Activated naive CD4-positive, alpha-beta T cell treated with anti-CD3 and anti-CD28 coated beads, Interleukin-2, amount 50 U/mL, for 72 hours (primary cell): ENCODE results near the gene ALDH3B2. TPM values are rescaled to one million over a fixed set of nuclear protein-coding genes. Genes with fewer than 3 reads are reported as not detected.

ENCODE experiments used
- ATAC-seq, 2 donors: fragments of 150-1000 bp; cut with Tn5 transposase; 2 replicates each; pipeline ENCODE4 v1.10.0; 2021; ENCODE audit warnings: mild to moderate bottlenecking in 2 of 2, moderate library complexity in 2 of 2
- DNase-seq, 2 donors: peaks; one replicate each; pipeline ENCODE4 v3.0.0; 2021 to 2022; ENCODE audit warnings: low spot score in 2 of 2
- H3K27ac Mint-ChIP-seq, 2 donors: one replicate each; pipeline ENCODE4 v1.8.0; 2022; ENCODE audit warnings: mild to moderate bottlenecking in 2 of 2, mixed read lengths in 2 of 2
- H3K36me3 Mint-ChIP-seq, 2 donors: one replicate each; pipeline ENCODE4 v1.8.0; 2022; ENCODE audit warnings: mixed read lengths in 2 of 2
- H3K9me3 Mint-ChIP-seq, 2 donors: one replicate each; pipeline ENCODE4 v1.8.0; 2022; ENCODE audit warnings: mixed read lengths in 2 of 2
- total RNA-seq, 2 donors: library from RNA; stranded (reverse); gene quantifications; one replicate each; pipeline ENCODE4 v1.2.3, GENCODE V29; 2022

The ALDH3B2 gene
- total RNA-seq, 2 donors from 2014 or later = not detected

DNA sequence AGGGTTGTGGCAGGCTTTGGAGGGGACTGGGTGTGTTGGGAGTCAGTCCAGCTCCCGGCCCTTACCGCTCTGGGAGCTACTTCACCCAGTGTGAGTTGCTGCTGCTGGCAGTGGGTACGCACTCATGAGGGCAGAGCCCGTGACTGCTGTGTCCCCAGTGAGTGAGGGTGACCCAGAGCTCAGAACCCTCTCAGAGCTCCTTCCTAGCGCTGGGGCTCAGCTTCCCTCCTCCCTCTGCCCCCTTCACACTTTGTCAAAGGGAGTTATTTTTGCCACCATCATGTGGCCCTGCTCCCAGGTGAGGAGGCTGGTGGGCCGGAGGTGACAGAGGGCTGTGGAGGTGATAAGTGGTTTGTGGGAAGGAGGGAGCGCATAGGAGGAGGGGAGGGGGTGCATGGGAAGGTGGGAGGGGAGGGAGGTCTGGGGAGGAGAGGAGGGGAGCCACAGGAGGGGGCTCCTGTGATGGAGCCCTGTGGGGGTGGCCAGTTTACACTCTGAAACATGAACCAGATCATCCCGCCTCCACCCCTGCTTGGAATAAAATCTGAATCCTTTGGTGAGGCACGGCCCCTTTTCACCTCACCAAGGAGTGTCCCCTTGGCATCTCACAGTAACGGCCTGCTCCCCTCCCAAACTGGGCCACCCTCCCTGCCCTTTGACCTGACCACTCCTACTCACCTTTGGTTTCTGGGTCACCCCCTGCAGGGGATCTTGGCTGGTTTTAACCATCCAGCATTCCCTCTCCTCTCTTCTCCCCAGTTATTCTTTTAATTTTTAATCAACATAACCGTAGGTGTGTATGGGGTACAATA is 57.8 kb downstream of the ALDH3B2 start:
- Mint-ChIP-seq H3K9me3 (no peaks in the 10 kb centered on the region), H3K36me3 (no peaks in the 10 kb centered on the region), H3K27ac (peak overlapping the region; percentile 44 to 98)
- DNase-seq (no peak), ATAC-seq (peak in 1 of 2 donors; percentile 2)

DNA sequence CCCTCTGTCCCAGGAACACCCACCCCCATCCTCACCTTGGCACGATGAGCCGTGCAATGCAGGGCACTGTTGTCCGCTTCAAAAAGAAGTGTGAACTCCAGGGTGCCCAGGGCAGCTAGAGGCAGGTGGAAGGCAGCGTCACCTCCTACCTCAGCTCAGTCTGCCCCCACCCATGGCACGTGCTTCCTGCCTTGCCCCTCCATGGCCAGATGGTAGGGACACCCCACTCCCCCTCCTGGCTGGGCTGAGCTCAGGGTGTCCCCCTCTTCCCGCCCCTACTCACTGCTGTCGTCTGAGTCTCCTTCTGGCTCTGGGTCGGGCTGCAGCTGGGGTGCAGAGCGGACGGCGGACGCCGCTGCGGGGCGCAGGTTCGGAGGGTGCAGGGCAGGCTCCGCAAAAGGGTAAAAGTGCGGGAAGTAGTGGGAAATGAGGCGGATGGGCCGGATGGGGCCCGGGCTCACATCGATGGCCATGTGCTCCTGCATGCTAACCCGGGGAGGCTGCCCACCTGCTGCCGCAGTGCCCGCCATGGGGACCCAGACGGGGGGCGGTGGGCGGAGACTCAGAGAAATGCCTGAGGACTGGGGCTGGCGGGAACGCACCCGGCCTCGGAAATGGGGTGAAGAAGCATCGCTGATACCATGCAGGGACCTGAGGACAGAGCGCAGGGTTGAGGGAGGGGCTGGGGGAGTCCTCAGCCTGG is 58.5 kb downstream of the ALDH3B2 start:
- peak overlapping the region; percentile 44 to 98 for H3K27ac Mint-ChIP-seq
- no peaks in the 10 kb centered on the region for H3K36me3 Mint-ChIP-seq
- H3K9me3 Mint-ChIP-seq = no peaks in the 10 kb centered on the region
- ATAC-seq (peak in 1 of 2 donors; percentile 25), DNase-seq (no peak)

DNA sequence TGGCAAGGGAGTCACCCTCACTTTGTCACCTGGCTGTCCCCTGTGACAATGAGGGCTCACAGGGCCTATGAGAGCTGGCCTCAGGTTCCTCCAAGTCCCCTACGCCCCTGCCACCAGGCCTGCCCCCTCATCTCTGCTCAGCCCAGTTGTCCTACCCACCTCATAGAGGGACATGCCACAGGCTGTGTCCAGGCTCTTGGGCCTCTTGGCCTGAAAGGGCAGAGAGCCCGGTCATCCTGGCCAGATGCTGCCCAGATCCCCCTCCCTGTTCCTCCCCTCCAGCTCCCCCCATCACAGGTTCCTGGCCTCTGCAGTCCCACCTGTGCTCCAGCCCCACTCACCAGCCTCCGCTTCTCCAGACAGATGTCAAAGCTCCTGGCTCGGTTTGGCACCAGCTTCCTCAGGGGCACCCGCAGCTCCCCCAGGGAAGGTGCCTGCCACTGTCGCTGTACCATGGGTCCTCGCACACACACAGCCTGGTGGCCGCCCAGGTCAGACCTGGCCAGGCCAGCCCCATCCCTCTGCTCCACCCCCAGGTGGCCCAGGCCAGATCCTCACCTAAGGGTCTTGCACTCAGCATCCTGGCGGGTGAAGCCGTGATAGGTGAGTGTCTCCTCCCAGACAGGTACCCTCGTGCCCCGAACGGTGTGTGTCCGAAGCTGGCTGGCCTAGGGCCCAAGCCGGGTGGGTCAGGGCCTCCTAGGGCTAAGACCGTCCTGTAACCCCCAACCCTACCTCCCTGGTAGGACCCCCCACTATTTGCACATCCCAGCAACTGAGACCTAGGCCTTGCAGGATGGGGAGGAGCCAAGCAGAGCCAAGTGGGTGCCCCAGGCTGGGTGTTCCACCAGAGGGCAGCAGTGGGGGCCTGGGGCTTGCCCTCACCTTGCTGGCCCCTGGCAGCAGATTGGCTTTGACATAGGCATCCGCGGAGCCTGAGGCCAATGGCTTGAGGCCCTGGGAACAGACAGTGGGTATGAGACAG is 59.4 kb downstream of the ALDH3B2 start:
- DNase-seq (peak; percentile 81 to 86), ATAC-seq (peak; percentile 55 to 72)
- H3K27ac Mint-ChIP-seq = peak overlapping the region; percentile 91 to 98
- H3K36me3 Mint-ChIP-seq = no peaks in the 10 kb centered on the region
- H3K9me3 Mint-ChIP-seq = no peaks in the 10 kb centered on the region

DNA sequence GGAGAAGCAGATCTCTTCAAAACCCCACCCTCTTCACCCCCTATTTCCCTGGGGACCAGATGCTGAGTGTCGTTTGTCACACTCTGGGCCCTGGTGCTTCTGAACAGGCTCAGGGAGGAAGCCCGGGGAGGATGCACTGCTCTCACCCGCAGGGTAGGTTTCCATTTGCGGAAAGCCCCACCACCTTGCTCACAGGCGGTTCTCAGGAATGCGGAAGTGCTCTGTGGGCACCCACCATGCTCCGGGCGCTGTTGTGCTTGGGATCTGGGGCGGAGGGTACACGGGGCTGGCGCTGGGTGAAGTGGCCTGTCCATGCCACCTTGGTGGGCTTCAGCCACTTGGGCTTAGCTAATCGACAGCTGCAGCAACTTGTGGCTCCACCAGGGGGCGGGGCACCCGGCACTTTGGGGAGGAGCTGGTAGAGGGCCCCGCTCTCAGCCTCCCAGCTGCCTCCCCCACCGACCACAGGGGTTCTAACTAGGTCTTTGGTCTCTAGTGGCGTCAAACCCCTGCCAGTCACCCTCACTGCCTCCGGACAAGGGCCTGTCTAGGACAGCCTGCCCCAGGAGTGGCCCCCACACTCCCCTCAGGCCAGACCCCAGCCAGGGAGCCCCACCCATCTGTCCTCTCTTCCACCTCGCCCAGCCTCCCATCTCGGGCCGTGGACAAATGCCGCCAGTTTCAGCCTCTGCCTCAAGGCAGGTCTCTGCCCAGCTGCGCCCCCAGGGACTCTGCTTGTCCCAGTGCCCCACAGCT is 60.3 kb downstream of the ALDH3B2 start:
- Mint-ChIP-seq H3K9me3 (no peaks in the 10 kb centered on the region), H3K27ac (peak overlapping the region; percentile 91 to 98), H3K36me3 (peaks cover 0 to 3% of the 10 kb centered on the region in 2 donors)
- peak; percentile 78 to 87 for DNase-seq
- ATAC-seq = peak; percentile 84

DNA sequence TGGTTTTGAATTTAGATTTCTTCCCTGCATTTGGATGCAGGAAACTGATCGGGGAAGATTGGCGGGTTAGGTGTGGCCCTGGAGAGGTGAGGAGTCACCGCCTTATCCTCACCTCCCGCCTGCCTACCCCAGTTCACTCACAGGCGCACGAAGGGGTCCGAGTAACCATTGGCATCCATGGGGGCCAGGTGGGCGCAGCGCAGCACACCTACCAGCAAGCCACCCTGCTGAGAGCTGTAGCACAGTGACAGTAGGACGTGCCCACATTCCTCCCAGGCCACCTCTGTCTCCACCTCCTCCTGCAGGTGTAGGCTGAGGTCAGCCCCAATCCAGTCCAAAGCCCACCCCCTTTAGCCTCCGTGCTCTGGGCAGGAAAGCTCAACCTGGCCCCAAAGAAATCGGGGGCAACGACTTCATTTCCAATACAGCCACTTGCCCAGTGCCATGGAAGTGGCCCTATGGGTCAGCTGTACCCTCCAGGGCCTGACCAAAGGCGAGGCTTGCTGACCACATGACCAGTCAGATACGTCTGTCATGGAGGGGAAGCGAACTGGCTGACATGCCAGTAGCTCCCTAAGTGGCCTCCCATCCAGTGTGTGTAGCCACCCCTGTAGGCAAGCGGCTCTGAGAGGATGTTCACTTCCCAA is 61.0 kb downstream of the ALDH3B2 start:
- Mint-ChIP-seq H3K36me3 (peaks cover 0 to 10% of the 10 kb centered on the region in 2 donors), H3K9me3 (no peaks in the 10 kb centered on the region), H3K27ac (peak overlapping the region; percentile 91 to 98)
- ATAC-seq (no peak), DNase-seq (no peak)

DNA sequence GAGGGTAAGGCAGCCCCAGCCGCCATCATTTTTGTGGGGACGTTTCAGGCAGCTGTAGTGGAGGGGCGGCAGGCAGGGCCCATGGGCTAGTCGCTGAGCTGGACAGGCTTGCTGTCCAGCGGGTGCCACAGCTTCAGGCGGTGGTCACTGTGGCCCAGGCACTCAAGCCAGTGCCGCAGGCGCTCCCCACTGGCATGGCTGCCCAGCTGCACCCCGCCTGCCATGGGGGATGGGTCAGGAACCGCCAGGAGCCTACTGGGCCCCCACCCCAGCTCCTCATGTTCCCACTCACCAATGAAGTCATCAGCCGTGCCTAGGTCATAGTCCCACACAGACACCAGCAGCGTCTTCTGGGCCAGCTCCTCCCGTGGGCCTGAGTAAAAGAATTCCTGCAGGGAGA is 61.7 kb downstream of the ALDH3B2 start:
- Mint-ChIP-seq H3K36me3 (peaks cover 0 to 12% of the 10 kb centered on the region in 2 donors), H3K9me3 (no peaks in the 10 kb centered on the region), H3K27ac (peak overlapping the region; percentile 68 to 98)
- no peak for DNase-seq
- no peak for ATAC-seq

Other genes with a start within 250 kb of the ALDH3B2 start
- 10 to 100 TPM; 64.3 to 68.8 TPM for gene RPS6KB2, start 246.1 kb downstream of the ALDH3B2 start, total RNA-seq
- gene PTPRCAP, start 236.9 kb downstream of the ALDH3B2 start, total RNA-seq = 100 to 1,000 TPM in 1 of 2 donors, 10 to 100 TPM in 1; 65.2 to 131 TPM
- 100 to 1,000 TPM; 293 to 428 TPM for gene CORO1B, start 231.1 kb downstream of the ALDH3B2 start, total RNA-seq
- not detected for gene GPR152, start 221.9 kb downstream of the ALDH3B2 start, total RNA-seq
- 1 to 10 TPM; 1.7 to 2.8 TPM for gene CABP4, start 219.3 kb downstream of the ALDH3B2 start, total RNA-seq
- gene TMEM134, start 205.4 kb downstream of the ALDH3B2 start, total RNA-seq = 10 to 100 TPM; 39.1 to 77.9 TPM
- gene AIP, start 191.6 kb downstream of the ALDH3B2 start, total RNA-seq = 100 to 1,000 TPM; 151 to 207 TPM
- gene PITPNM1, start 169.3 kb downstream of the ALDH3B2 start, total RNA-seq = 100 to 1,000 TPM; 102 to 122 TPM
- 10 to 100 TPM; 72.4 to 85.2 TPM for gene CDK2AP2, start 166.5 kb downstream of the ALDH3B2 start, total RNA-seq
- not detected for gene CABP2, start 151.2 kb downstream of the ALDH3B2 start, total RNA-seq
- gene GSTP1, start 90.8 kb downstream of the ALDH3B2 start, total RNA-seq = 100 to 1,000 TPM; 247 to 466 TPM
- 100 to 1,000 TPM; 237 to 286 TPM for gene NDUFV1, start 67.7 kb downstream of the ALDH3B2 start, total RNA-seq
- 10 to 100 TPM; 27.6 to 37.3 TPM for gene NUDT8, start 44.7 kb downstream of the ALDH3B2 start, total RNA-seq
- gene TBX10, start 34.9 kb downstream of the ALDH3B2 start, total RNA-seq = not detected
- under 1 TPM in 1 of 2 donors, not detected in 1; 0.18 TPM for gene ACY3, start 23.9 kb downstream of the ALDH3B2 start, total RNA-seq